EH (cell line): Measurements from ENCODE around the gene SLC49A4.
A peak's percentile ranks its signal among the peaks of the same experiment; 100 is the strongest.

Experiments
- DNase-seq: peaks from one replicate; pipeline ENCODE4 v3.0.0-alpha.2; 2015; ENCODE audit warnings: low read depth

SLC49A4 gene

DNA sequence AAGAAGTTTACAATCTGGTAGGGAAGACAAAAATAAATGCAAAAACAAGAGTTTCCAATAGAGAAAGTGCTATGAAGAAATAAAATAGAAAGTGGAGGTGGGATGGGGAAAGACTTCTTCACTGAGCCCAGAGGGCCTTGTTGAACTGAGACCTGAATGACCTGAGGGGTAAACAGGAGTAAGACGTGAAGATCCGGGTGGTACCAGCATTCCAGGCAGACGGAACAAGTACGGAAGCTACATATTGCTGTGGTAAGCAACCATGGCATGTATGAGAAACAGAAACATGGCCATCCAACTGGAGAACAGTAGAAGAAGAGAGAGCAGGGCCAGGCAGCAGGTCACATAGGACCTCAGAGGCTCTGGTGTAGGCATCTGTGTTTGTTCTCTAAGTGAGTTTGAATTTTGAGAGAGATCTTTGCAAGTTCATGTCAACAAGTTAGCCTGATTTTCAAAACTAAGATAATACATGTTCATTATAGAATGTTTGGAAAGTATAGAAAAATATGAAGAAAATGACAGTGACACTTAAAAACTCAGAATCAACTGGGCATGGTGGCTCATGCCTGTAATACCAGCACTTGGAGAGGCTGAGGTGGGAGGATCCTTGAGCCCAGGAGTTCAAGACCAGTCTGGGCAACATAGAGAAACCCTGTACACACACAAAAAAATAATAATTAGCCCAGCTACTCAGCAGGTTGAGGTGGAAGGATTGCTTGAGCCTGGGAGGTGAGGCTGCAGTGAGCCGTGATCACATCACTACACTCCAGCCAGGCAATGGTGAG lies 64.3 kb downstream of the SLC49A4 start:
- no peak for DNase-seq

- no peak for DNase-seq
Observed at GRCh38 chr3:122862381-122862780, 67.5 kb downstream of the SLC49A4 start.

DNA sequence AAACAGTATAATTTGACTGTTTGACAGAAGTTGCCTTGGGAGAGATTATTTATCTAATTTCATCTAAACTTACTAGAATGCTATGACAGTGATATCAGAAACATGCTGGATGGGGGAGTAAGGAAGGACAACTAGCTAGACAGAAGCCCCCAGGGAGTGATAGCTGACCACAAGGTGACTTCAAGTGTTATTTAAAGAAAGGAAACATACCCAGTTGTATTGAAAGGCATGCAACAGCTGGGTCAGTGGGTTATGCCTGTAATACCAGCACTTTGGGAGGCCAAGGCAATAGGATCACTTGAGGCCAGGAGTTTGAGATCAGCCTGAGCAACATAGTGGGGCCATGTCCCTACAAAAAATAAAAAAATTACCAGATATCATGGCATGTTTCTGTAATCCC lies 69.6 kb downstream of the SLC49A4 start:
- no peak for DNase-seq

GRCh38 chr3:122868322-122868721 lies 73.5 kb downstream of the SLC49A4 start:
- no peak for DNase-seq

GRCh38 chr3:122873741-122874515 lies 79.1 kb downstream of the SLC49A4 start:
- DNase-seq = no peak

GRCh38 chr3:122875547-122876127 lies 80.8 kb downstream of the SLC49A4 start:
- no peak for DNase-seq

- no peak for DNase-seq
Observed at GRCh38 chr3:122880173-122880572, 85.3 kb downstream of the SLC49A4 start.

- no peak for DNase-seq
Observed at GRCh38 chr3:122880624-122881023, 85.8 kb downstream of the SLC49A4 start.

DNA sequence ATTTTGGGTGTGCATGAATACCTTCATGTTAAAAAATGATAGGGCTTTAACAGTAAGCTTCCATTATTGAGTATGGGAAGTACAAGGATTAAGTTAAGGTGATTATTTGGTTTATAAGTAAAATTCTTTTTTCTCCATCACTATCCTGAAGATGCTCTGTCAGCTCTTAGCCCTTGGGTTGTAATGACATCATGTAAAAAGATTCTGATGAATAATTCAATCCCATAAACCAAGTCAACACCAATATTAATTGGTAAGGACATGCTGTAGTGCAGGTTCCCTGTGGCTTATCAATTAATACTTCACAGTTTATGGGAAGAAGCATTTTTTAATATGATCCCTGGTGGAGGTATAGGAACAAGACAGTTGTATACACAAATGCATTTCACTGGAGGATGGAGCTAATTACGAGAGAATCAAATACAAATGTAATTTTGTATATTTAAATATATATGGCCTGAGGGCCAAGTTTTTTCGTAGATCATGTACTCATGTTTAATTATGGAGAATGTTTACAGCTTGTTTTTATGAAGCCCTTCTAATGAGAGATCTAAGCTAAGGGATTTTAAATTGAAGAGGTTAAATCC lies 87.6 kb downstream of the SLC49A4 start:
- DNase-seq = no peak

GRCh38 chr3:122886251-122886650 lies 91.4 kb downstream of the SLC49A4 start:
- no peak for DNase-seq

GRCh38 chr3:122886946-122887345 lies 92.1 kb downstream of the SLC49A4 start:
- DNase-seq = no peak

- peak; percentile 48 for DNase-seq
Observed at GRCh38 chr3:122890077-122890719, 95.3 kb downstream of the SLC49A4 start.

DNA sequence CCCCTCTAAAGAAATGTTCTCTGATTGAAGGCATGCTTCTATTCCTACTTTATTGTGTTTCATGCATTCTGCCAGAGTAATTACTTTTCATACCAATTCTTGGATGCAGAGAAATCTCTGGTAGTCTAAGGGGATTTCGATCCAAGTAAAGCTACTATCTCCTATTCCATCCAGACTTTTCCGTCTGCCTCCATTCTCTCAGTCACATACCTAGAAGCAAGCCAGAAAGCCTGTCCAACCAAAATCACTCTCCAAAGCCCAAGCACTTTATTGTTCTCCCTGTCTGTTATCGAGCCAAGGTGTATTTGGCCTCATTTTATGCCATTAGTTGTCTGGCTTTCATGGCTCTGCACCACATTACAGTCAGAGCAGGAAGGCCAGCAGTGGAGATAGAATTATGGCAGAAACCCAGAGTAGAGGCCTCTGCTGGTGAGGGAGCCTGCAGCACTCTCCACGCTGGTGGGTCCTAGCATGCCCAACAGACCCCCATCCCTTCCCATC lies 95.9 kb downstream of the SLC49A4 start:
- no peak for DNase-seq

DNA sequence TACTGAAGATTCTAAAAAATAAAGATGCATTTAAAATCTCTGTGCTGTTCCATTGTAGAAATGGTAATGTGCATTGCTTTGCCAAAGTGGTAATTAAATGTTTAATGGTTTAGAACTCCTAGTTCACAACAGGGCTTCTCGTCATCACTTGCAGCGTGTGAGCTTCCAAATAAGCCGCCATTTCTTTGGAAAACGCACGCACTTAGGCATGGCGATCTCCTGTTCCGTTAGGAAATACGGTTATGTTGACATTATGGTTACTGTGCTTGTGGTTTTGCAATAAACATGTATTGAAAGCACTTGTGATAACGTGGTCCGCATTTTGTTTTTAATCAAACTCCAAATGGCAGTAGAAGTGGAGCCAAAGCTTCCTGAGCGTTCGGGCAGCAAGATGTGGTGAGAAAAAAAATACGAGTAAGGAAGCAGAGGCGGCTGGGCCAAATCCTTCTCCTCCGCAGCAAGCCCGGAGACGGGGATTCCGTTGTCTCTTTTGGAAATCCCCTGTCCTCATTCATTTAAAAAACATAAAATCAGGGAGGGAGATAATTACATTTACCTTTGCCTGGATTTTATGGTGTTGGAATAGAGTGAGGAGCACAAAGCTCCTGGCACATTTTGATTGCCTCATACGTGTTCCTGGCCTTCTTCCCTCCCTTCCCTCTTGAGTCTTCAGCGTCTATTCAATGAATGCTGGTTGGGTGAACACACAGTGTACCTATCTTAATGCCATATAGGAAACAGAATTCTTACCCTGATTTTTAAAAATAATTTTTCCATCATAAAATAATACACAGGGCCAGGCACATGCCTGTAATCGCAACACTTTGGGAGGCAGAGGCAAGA lies 97.5 kb downstream of the SLC49A4 start:
- no peak for DNase-seq

- DNase-seq = no peak
Observed at GRCh38 chr3:122893282-122893681, 98.4 kb downstream of the SLC49A4 start.

DNA sequence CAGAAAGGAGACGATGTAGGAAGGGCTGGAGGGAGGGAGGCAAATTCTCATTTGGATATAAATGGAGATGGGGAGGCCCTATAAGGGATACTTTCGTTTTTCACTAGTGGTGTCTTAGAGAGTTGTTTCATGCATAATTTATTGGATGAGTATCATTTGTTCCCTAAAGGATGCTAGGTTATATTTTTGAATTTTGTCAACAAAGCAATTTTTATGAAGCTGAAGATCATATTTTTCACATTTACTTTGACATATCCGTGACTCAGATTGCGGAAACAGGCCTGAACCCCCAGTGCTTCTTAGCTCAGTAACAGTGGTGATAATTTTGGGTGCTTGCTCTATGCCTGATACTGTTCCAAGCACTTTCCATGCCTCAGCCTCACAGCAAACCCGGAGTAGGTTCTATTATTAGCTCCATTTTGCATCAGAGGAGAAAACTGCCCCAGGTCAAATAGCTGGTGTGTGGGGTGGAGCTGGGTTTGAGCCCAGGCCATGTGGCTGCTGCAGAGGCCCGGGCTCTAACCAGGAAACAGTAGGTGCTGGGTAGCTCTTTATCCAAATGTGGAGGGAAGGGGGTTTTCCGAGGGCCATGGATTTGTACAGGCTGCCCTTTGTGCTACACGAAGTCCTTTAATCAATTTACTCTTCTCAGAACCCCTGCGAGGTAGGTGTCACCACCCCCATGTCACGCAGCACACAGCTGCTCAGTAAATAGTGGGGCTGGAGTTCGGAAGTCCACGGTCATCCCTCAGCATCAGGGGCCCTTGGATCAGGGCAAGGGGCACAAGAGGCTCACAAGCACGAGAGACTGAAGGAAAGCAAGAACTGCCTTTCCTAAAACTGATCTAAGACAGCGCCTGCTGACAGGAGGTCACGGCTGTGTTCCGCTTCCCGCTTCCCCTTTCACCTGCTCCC lies 99.1 kb downstream of the SLC49A4 start:
- peak; percentile 80 for DNase-seq

- DNase-seq = no peak
Observed at GRCh38 chr3:122898298-122898697, 103.4 kb downstream of the SLC49A4 start.

GRCh38 chr3:122902326-122902725 lies 107.5 kb downstream of the SLC49A4 start:
- peak; percentile 13 for DNase-seq

- DNase-seq = no peak
Observed at GRCh38 chr3:122903171-122903570, 108.3 kb downstream of the SLC49A4 start.

DNA sequence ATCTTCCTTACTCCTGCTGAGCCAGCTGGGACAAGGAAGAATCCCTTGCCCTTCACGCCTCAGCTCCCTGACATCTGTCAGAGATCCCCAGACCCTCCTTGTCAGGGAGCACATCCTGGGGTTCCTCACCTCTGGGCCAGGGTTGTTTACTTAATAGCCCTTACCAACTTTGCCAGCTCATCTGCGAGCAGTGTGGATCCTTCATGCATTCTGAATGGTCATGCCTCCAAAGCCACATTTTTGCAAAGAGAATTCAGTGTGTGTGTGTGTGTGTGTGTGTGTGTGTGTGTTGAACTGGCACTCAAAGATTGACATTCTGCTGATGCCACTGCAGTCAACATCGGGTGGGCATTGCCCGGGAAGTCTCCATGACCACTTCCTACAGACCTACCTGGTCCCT lies 112.6 kb downstream of the SLC49A4 start:
- DNase-seq = no peak
